Skin of body (tissue), 2 donors: ENCODE data around the gene UGGT1. TPM values are rescaled to one million over a fixed set of nuclear protein-coding genes. Genes with fewer than 3 reads are reported as not detected.
"Not testable (repeated sequence)": the region's sequence is repeated elsewhere in the genome, so short reads cannot be mapped to it uniquely, and the experiment has no call there.

Experiments
- DNase-seq: peaks from one replicate; lab custom pipeline; 2025; lab: John Stamatoyannopoulos, UW
- total RNA-seq: library from RNA; depleted of rRNA; stranded (reverse); fragments of >200 nt; gene quantifications from one replicate; pipeline ENCODE4 v1.2.3, GENCODE V29; 2014

The UGGT1 gene
- total RNA-seq, 1 donor from 2014 or later, result 30.9 TPM

GRCh38 chr2:128170776-128171175 is 79.8 kb downstream of the UGGT1 start:
- no peak for DNase-seq

- no peak for DNase-seq
Observed at GRCh38 chr2:128172191-128172590, 81.2 kb downstream of the UGGT1 start.

GRCh38 chr2:128174067-128174466 is 83.1 kb downstream of the UGGT1 start:
- DNase-seq, result not testable (repeated sequence)

- DNase-seq, result no peak
Observed at GRCh38 chr2:128177315-128177714, 86.3 kb downstream of the UGGT1 start.

DNA sequence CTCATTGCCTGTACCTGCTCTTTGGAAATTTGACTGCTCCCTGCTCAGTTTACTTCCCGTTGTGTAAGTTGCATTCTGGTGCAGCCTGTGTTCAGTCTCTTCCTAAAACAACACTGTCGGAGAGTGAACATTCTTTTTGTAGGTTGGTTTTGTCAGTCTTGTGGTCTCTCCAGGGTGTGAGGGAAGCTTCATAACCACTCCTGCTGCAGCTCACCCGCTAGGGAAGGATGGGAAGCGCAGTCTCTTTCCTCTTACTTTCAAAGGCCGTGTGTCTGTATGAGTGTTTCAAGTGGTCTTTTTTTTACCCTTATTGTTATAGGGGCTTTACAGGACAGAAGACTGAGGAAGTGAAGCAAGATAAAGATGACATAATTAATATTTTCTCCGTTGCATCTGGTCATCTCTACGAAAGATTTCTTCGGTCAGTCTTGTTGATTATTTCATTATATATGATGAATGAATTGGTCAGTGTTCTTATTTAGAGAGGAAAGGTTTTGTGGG is 87.2 kb downstream of the UGGT1 start:
- no peak for DNase-seq

DNA sequence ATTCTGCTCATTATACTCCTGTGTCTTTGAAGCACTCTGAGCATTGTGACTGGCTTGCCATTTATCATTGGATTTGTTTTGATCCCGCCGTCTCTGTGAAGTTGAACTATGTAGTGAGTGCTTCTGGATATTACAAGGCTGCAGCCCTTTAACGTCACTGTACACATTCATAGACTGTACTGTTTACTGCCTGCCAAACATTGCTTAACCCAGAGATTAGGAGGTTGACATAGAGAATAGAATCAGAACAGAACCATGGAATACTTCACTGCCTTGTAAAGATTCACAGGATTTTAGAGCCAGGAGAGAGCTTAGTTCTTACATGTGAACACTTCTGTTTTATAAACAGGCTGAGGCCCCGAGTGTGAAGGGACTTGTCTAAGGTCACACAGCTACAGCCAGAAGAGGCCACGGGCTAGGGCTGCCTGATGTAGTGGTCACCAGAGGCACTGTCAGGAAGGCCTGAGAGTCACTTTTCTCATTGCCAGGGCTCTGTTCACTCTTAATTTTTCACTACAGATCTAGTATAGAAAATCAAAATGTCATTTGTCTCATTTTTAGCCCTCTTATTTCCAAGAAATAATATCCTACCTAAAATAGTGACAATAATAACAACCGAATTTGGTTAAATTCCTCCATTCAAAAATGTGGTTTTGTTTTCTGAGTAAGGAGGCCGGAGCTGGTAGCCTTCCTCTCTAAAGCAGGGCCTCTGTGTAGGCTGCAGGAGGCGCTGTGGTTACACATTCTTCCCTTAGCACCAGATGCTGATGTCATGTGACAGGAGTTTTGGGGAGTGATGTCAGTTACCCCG is 87.9 kb downstream of the UGGT1 start:
- no peak for DNase-seq

DNA sequence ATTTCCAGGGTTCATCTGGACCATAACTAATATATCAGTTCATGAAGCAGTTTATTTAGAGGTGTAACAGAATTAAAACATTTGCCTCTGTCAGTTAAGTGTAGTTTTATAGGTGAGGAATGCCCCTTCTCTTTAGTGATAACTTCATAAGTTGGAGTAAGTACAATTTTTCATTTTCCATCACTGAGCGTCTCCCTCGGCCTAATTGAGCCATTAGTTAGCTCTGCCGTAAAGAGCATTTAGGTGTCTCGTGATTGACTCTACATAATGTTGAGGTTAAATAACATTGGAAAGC is 88.4 kb downstream of the UGGT1 start:
- DNase-seq, result no peak

DNA sequence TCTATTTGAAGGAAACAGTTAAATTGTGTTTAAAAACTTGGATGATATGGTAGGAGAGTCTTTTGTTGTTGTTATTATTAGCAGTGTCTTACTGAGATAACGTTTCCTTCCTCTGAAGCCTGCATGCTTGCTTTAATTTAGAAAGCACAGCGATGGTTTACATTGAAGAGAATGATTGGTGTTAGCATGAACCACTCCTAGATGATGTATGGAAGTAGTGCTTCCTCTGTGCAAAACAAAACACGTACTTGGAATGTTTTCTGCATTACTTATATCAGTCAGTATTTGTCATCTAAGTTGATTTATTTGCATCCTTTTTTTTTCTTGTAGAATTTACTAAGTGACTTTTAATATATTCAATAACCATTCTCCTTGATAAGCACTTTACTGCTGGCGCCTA is 89.0 kb downstream of the UGGT1 start:
- no peak for DNase-seq

- DNase-seq, result no peak
Observed at GRCh38 chr2:128185576-128185975, 94.6 kb downstream of the UGGT1 start.

DNA sequence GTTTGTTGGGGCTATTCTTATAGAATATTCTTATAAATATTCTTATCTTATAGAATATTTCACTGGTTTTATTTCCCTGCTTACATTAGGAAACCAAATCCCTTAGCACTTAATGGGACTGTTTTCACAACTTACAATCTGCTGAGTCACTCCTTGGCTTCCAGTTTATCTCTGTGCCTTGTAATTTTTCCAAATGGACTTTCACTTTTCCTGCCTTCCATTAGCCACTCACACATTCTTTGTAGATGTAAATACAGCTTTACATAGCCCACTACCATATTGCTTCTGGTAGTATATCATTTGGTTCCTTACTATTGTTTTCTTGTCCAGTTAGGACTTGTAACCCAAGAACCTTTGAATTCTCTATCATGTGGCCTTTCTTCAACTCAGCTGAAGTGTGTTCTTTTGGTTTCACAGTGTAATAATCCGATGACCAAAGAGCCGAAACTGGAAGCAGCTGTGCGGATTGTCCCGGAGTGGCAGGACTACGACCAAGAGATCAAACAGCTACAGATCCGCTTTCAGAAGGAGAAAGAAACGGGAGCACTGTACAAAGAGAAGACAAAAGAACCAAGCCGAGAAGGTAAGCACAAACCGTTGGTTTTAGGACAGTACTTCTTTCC is 96.1 kb downstream of the UGGT1 start:
- DNase-seq, result no peak

- DNase-seq, result no peak
Observed at GRCh38 chr2:128195435-128195984, 104.5 kb downstream of the UGGT1 start.

DNA sequence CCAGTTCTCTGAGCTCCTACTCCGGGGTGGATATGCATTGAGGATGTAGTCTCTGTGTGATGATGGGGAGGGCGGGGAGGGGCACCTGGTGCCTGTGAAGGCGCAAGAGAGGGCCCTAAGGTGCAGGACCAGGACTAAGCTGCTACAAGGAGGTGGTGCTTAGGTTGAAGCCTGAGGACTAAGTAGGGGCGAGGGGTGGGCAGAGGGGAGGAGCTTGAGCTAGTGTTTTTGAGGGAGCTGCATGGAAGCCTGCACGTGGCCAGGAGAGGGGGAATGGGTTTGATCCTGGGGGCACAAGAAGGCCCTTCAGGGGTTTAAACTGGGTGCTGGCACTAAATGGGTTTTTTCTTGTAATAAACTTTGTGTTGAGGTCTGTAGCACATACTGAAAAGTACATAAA is 105.0 kb downstream of the UGGT1 start:
- DNase-seq, result no peak

- DNase-seq, result no peak
Observed at GRCh38 chr2:128196471-128196931, 105.5 kb downstream of the UGGT1 start.

DNA sequence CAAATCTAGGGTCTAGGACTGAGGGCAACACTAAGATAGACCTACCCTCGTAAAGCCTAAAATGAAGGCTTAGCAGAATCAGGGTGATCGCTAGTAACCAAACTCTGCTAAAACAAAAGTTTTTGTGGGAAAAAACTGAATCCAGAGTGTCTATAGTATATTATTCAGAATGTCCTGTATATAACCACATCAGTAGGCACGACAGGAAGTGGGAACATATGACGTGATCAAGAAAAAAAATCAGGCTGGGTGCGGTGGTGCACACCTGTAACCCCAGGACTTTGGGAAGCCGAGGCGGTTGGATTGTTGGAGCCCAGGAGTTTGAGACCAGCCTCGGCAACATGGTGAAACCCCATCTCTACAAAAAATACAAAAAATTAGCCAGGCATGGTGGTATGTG is 106.1 kb downstream of the UGGT1 start:
- DNase-seq, result no peak

DNA sequence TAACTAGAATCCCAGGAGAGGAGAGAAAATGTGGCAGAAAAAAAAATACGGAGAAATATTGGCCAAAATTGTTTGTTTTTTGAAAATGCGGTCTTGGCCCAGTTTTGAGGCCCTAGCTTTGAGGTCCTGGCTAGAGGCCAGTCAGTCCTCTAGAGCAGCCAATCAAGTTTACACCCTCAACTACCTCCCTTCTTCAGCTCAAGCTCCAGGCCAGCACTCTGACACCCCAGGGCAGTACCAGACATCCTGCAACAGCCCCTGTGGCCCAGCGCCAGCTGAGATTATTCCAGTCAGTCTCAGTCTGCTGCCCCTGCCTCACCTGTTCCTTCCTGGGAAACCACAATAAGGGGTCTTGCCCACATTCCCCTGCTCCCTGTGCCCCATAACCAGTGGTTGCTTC is 107.7 kb downstream of the UGGT1 start:
- no peak for DNase-seq

DNA sequence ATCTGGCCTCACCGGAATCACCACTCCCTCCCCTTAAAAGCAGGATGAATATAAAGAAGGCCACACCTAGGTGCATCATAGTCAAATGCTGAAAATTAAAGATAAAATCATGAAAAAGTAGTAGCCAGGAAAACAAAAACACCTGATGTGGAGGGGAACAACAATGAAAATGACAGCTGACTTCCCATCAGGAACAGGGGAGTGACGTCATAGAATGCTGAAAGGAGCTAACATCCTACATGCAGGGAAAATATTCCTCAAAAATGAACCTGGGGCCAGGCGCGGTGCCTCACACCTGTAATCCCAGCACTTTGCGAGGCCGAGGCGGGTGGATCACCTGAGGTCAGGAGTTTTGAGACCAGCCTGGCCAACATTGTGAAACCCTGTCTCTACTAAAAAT is 108.1 kb downstream of the UGGT1 start:
- no peak for DNase-seq

GRCh38 chr2:128202791-128203190 is 111.8 kb downstream of the UGGT1 start:
- DNase-seq, result no peak

- DNase-seq, result no peak
Observed at GRCh38 chr2:128206245-128206644, 115.2 kb downstream of the UGGT1 start.

DNA sequence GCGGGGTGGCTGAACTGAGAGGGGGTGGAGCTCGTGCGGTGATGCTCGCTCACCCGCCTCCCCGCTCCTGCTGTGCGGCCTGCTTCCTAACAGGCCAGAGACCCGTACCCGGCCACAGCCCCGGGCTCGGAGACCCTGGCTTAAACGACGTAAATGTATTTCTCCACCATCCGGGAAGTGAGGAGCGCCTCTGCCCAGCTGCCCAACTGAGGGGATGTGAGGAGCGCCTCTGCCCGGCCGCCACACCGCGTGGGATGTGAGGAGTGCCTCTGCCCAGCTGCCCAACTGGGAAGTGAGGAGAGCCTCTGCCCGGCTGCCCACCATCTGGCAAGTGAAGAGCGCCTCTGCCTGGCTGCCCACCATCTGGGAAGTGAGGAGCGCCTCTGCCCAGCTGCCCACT is 117.0 kb downstream of the UGGT1 start:
- no peak for DNase-seq

GRCh38 chr2:128208631-128209324 is 117.8 kb downstream of the UGGT1 start:
- DNase-seq, result not testable (repeated sequence)

GRCh38 chr2:128214251-128214650 is 123.3 kb downstream of the UGGT1 start:
- no peak for DNase-seq

DNA sequence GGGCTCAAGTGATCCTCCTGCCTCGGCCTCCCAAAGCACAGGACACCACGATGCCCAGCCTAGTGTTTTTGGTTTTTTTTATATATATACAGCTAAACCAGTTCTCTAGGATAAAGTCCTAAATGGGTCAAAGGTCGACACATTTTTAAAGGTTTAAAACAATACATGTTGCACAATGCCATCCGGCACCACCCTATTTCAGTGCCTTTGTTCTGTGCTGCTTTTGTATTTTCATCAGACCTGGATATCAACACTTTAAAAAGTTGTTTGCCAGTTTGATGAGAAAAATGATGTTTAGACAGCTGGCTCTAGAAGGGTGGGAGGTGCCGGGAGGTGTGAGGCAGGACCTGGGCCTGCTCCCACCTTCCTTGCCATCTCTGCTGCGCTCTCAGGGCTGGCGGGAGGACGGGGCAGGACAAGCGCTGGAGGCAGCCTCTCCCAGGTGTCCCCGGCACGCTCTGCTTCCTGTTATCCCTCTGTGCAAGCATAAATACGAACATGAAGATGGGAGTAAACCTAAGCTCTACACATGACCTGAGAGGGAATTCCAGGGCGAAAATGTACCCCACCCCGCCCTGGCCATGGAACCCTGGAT is 124.0 kb downstream of the UGGT1 start:
- no peak for DNase-seq
